Astrocyte of the spinal cord (primary cell): Measurements from ENCODE around the gene MAFB.

Source experiments
- DNase-seq: peaks from one replicate; pipeline ENCODE4 v3.0.0; 2011; ENCODE audit warnings: low read depth, low spot score
- H3K4me3 ChIP-seq: 2 replicates; pipeline ENCODE4 v1.5.1; 2011; ENCODE audit warnings: low read depth, mild to moderate bottlenecking, low read length, moderate library complexity
- CTCF ChIP-seq: IDR thresholded peaks from 2 replicates; pipeline ENCODE4 v1.5.1; 2012; ENCODE audit warnings: low read depth, mild to moderate bottlenecking, low read length, inconsistent platforms
- in situ Hi-C: cut with HindIII; loops from 2 replicates; pipeline ENCODE4 v1.10.0; 2017; ENCODE audit warnings: low sequenced_read_pairs

Gene MAFB

DNA sequence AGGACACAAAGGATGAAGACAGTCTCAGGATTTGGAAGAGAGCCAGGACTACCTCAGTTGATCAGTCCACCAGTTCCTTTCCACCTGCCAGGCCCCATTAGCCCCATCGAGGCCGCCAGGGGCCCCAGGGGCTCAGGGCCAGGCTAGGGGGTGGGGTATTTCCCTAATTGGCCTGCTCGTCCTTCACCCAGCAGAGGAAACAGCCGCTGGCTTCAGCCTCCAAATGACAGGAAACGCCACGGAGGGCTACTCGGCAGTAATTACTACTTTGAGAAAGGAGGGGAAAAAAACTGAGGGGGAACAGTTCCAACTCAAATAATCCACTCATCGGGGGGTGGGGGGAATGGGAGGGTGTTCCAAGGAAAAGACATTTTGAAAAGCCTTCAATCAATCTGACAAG, 42.7 kb downstream of the MAFB start:
- in situ Hi-C loops = no loop called here
- TF ChIP-seq CTCF = no peak
- no peak overlapping the region for H3K4me3 ChIP-seq
- DNase-seq = peak; percentile 24

GRCh38 chr20:40644863-40645262, 44.2 kb downstream of the MAFB start:
- TF ChIP-seq CTCF = no peak
- no peak overlapping the region for H3K4me3 ChIP-seq
- no peak for DNase-seq
- in situ Hi-C loops = no loop called here

DNA sequence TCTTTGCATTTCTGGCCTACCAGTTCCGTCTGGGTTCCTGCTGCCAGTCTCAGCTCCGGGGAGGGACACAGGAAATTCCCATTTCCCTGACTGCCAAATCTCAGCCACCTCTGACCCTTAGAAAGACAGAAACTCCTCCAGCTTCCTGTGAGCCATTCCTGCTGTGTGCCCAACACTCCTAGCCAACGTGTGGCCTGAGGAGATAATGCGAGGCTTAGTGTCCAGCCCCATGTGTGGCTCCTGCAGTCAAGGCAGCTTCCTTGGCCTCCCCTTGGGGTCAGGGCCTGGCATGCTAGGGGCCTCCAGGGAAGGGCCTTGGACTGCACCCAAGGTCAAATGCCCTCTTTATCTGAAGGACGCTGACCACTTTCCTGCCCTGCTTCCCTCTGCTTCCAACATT, 45.1 kb downstream of the MAFB start:
- no peak for TF ChIP-seq CTCF

GRCh38 chr20:40641809-40642208, 47.2 kb downstream of the MAFB start:
- no peak for DNase-seq
- no peak overlapping the region for H3K4me3 ChIP-seq
- in situ Hi-C loops = no loop called here
- no peak for TF ChIP-seq CTCF

More for the DNA sequence above, 45.1 kb downstream of the MAFB start:
- DNase-seq = no peak
- in situ Hi-C loops = no loop called here
- H3K4me3 ChIP-seq = no peak overlapping the region

- TF ChIP-seq CTCF = no peak
- H3K4me3 ChIP-seq = no peak overlapping the region
- in situ Hi-C loops = no loop called here
- no peak for DNase-seq
Measured at GRCh38 chr20:40641202-40641601, 47.8 kb downstream of the MAFB start.

DNA sequence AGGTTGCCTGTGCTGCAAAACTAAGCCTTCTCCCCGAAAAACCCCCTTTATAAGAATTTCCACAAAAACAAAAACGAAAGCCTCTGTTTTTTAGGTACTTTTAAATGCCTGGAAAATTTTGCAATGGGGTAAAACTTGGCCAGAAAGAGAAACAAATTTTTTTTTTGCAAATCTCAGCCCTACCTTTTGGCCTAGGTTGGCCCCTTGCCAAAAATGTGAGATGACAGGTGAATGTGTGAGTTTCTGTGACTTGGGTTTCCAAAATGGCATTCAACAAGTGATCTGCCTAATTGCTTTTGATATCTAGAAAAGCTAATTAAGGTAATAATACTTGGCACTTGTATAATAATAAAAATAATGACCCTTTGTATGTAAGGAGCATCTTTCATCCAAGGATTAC, 48.4 kb downstream of the MAFB start:
- no peak for TF ChIP-seq CTCF
- DNase-seq = no peak
- H3K4me3 ChIP-seq = no peak overlapping the region
- in situ Hi-C loops = no loop called here
